ENCODE data around the gene ENG.

ENG gene

DNA sequence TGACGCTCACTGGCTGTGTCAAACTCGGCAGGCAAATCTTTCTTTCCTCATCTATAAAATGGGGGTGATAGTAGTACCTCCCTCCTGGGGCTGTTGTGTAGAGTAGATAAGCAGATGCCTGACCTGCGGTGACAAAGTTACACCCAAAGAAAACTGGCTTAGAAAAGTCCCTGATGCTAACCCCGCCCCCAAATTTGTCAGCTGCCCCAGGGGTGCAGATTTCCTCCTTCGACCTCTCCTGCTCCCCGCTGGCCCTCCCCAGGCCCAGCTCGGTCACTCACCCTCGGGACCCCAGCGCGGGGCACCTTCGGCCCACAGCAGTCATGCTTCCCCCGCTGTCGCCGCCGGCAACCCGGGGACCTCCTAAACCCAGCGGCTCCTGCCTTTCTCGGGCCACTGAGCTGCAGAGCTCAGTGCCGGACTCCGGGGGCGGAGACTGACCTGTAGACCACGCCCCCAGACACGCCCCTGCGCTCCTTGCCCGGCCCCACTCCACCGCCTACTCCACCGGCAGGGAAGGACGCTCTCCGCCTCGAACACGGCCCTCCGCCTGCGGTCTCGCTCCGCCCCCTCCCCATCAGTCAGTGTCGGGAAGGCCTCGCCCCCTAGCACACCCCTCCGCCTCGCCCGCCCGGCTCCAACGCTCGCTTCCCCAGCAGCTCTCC lies 83.4 kb downstream of the ENG start:
- Histone ChIP-seq H3K79me2 (ENCODE audit: insufficient read depth, low read length) (no peaks in the 10 kb centered on the region), H3K36me3 (ENCODE audit: insufficient read depth, low read length) (no peaks in the 10 kb centered on the region), H3K9ac (ENCODE audit: low read depth, low read length) (peak overlapping the region; percentile 45; the same call in 1 of the 2 replicates), H3K27ac (ENCODE audit: low read length) (0 out of 2 replicates have a peak overlapping the region, but pooled peaks have one; percentile 14), H3K4me3 (ENCODE audit: low read depth in 1 of 2, low read length in 2 of 2) (peak overlapping the region in 1 of 2 experiments; percentile 55; a peak in 2 of 4 replicates), H3K4me2 (ENCODE audit: insufficient read depth, low read length) (peak overlapping the region; percentile 81), H4K20me1 (ENCODE audit: insufficient read depth, low read length) (no peaks in the 10 kb centered on the region), H3K4me1 (ENCODE audit: insufficient read depth, low read length) (peaks cover 37% of the 10 kb centered on the region), H2AFZ (ENCODE audit: low read depth, low read length) (peak overlapping the region; percentile 31; the same call in 1 of the 2 replicates), H3K27me3 (ENCODE audit: insufficient read depth, low read length, poor library complexity) (no peaks in the 10 kb centered on the region), H3K9me3 (ENCODE audit: insufficient read depth, low read length, severe bottlenecking) (no peaks in the 10 kb centered on the region)
- ATAC-seq (ENCODE audit: insufficient read depth, low read depth) (peak; percentile 94), DNase-seq (peak; percentile 97)
- no peak for TF ChIP-seq EZH2 (IDR thresholded peaks at IDR 0.05; ENCODE audit: borderline replicate concordance, low read depth, low read length, severe bottlenecking)
- TF ChIP-seq, protein P1, sequence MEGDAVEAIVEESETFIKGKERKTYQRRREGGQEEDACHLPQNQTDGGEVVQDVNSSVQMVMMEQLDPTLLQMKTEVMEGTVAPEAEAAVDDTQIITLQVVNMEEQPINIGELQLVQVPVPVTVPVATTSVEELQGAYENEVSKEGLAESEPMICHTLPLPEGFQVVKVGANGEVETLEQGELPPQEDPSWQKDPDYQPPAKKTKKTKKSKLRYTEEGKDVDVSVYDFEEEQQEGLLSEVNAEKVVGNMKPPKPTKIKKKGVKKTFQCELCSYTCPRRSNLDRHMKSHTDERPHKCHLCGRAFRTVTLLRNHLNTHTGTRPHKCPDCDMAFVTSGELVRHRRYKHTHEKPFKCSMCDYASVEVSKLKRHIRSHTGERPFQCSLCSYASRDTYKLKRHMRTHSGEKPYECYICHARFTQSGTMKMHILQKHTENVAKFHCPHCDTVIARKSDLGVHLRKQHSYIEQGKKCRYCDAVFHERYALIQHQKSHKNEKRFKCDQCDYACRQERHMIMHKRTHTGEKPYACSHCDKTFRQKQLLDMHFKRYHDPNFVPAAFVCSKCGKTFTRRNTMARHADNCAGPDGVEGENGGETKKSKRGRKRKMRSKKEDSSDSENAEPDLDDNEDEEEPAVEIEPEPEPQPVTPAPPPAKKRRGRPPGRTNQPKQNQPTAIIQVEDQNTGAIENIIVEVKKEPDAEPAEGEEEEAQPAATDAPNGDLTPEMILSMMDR (IDR thresholded peaks at IDR 0.05; ENCODE audit: borderline replicate concordance, extremely low read depth, low read length, poor library complexity, severe bottlenecking) = no peak

DNA sequence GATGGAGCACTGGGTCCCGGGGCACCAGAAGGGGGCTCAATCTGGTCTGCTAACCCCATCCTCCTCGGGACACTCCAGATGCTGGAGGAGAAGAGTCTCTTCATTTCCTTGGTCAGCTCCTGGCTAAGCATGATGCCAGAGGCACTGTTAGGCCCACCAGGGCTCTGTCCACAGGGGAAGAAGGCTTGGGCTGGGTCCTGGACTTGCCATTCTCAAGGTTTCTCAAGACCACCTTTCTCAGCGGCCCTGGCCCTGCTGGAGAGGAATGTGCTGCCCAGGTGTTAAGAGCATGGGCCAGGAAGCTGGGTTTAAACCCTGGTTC lies 83.9 kb downstream of the ENG start:
- peaks cover 32% of the 10 kb centered on the region for H3K4me1 ChIP-seq (ENCODE audit: insufficient read depth, low read length)
- no peak for TF ChIP-seq EZH2 (IDR thresholded peaks at IDR 0.05; ENCODE audit: borderline replicate concordance, low read depth, low read length, severe bottlenecking)
- TF ChIP-seq, protein P1 (IDR thresholded peaks at IDR 0.05; ENCODE audit: borderline replicate concordance, extremely low read depth, low read length, poor library complexity, severe bottlenecking) = no peak
- H3K4me2 ChIP-seq (ENCODE audit: insufficient read depth, low read length) = peak overlapping the region; percentile 81
- H3K9ac ChIP-seq (ENCODE audit: low read depth, low read length) = peak overlapping the region; percentile 45; the same call in 1 of the 2 replicates
- no peak for DNase-seq
- peak overlapping the region in 1 of 2 experiments; percentile 55; a peak in 2 of 4 replicates for H3K4me3 ChIP-seq (ENCODE audit: low read depth in 1 of 2, low read length in 2 of 2)
- H3K9me3 ChIP-seq (ENCODE audit: insufficient read depth, low read length, severe bottlenecking) = no peaks in the 10 kb centered on the region
- no peaks in the 10 kb centered on the region for H4K20me1 ChIP-seq (ENCODE audit: insufficient read depth, low read length)
- H3K27me3 ChIP-seq (ENCODE audit: insufficient read depth, low read length, poor library complexity) = no peaks in the 10 kb centered on the region
- no peak overlapping the region for H2AFZ ChIP-seq (ENCODE audit: low read depth, low read length)
- no peaks in the 10 kb centered on the region for H3K36me3 ChIP-seq (ENCODE audit: insufficient read depth, low read length)
- peak overlapping the region; percentile 14; the same call in 1 of the 2 replicates for H3K27ac ChIP-seq (ENCODE audit: low read length)
- no peak for ATAC-seq (ENCODE audit: insufficient read depth, low read depth)
- no peaks in the 10 kb centered on the region for H3K79me2 ChIP-seq (ENCODE audit: insufficient read depth, low read length)

DNA sequence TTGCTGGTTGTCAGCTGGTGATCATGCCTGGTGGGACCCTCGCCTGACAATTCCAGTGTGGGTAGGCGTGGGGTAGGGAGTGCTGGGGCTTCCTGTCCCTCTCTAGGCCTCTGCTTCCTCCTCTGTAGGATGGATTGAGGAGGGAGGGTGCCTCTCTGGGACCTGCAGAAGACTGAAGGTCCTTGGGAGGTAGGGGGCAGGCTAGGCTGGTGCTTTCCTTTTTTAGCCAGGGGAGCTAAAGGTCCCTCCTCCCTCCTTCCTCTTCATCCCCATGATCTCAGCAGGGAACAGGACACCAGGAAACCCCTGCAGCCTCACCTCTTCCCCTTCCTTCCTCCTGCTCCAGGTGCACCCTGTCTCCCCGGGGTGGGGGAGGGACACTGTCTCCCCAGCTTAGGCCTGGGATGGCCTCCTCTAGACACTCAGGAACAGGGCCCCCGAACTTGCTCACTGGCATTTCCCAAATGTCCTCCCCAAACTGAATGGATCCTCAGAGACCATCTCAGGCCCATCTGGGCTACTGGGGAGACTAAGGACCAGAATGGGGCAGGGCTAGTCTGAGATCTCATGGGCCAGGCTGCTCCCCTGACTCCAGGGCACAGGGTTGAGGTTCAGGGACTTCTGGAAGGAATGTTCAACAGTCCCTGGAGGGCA lies 84.4 kb downstream of the ENG start:
- no peaks in the 10 kb centered on the region for H3K36me3 ChIP-seq (ENCODE audit: insufficient read depth, low read length)
- TF ChIP-seq, protein P1 (IDR thresholded peaks at IDR 0.05; ENCODE audit: borderline replicate concordance, extremely low read depth, low read length, poor library complexity, severe bottlenecking) = no peak
- no peaks in the 10 kb centered on the region for H4K20me1 ChIP-seq (ENCODE audit: insufficient read depth, low read length)
- no peaks in the 10 kb centered on the region for H3K27me3 ChIP-seq (ENCODE audit: insufficient read depth, low read length, poor library complexity)
- H3K4me2 ChIP-seq (ENCODE audit: insufficient read depth, low read length) = peak overlapping the region; percentile 81
- no peak overlapping the region; the same call in 1 of the 2 replicates for H3K27ac ChIP-seq (ENCODE audit: low read length)
- ATAC-seq (ENCODE audit: insufficient read depth, low read depth) (no peak), DNase-seq (no peak)
- H3K79me2 ChIP-seq (ENCODE audit: insufficient read depth, low read length) = no peaks in the 10 kb centered on the region
- no peaks in the 10 kb centered on the region for H3K9me3 ChIP-seq (ENCODE audit: insufficient read depth, low read length, severe bottlenecking)
- H2AFZ ChIP-seq (ENCODE audit: low read depth, low read length) = no peak overlapping the region
- H3K4me3 ChIP-seq (ENCODE audit: low read depth in 1 of 2, low read length in 2 of 2) = no peak overlapping the region
- H3K4me1 ChIP-seq (ENCODE audit: insufficient read depth, low read length) = peaks cover 31% of the 10 kb centered on the region
- peak overlapping the region; percentile 45; the same call in 1 of the 2 replicates for H3K9ac ChIP-seq (ENCODE audit: low read depth, low read length)

Data from DND-41 (cell line).